Peyer's patch (tissue), 4 donors: ENCODE measurements around the gene TYMP. TPM values are rescaled to one million over a fixed set of nuclear protein-coding genes. Genes with fewer than 3 reads are reported as not detected.

Experiments used
- DNase-seq, 3 donors: peaks; one replicate each; pipeline ENCODE4 v3.0.0-alpha.2; 2017 to 2019
- H3K27ac ChIP-seq, 4 donors: fragments of 200-600 bp; sonication (generic); one replicate each; pipeline ENCODE4 v1.5.1; 2016 to 2019
- H3K27me3 ChIP-seq, 2 donors: fragments of 200-600 bp; sonication (generic); one replicate each; pipeline ENCODE4 v1.5.1; 2019
- H3K36me3 ChIP-seq, 3 donors: fragments of 200-600 bp; sonication (generic); one replicate each; pipeline ENCODE4 v1.5.1; 2016 to 2019
- H3K4me1 ChIP-seq, 4 donors: fragments of 200-600 bp; sonication (generic); one replicate each; pipeline ENCODE4 v1.5.1; 2016 to 2019
- H3K4me3 ChIP-seq, 4 donors: fragments of 200-600 bp; sonication (generic); 1 replicate in 3 of 4; 2 replicates in 1 of 4; pipeline ENCODE4 v1.5.1; 2016 to 2019; ENCODE audit warnings: mild to moderate bottlenecking in 1 of 4
- H3K9me3 ChIP-seq, 4 donors: fragments of 200-600 bp; sonication (generic); one replicate each; pipeline ENCODE4 v1.5.1; 2016 to 2019; ENCODE audit warnings: mild to moderate bottlenecking in 1 of 4
- POLR2A ChIP-seq, 2 donors: fragments of 450-650 bp; IDR thresholded peaks; one replicate each; pipeline ENCODE4 v1.5.1; 2017; ENCODE audit warnings: antibody characterized with exemption in 2 of 2, mild to moderate bottlenecking in 2 of 2, moderate library complexity in 2 of 2
- total RNA-seq, 4 donors: library from RNA; depleted of rRNA; stranded (reverse); fragments of >200 nt; gene quantifications; one replicate each; pipeline ENCODE4 v1.1.0, GENCODE V29; 2016
- TF ChIP-seq, protein P1 (sequence below), 6 experiments: fragments of 450-650 bp in 4 of 6; fragments of 200-600 bp in 2 of 6; sonication (generic) in 1 of 6; IDR thresholded peaks; one replicate each; pipeline ENCODE4 v1.5.1; 2017 to 2019; ENCODE audit warnings: antibody characterized with exemption in 6 of 6, mild to moderate bottlenecking in 3 of 6, moderate library complexity in 1 of 6

Gene TYMP
- total RNA-seq, 4 donors from 2014 or later = 53.5 to 93.9 (median 88.3) TPM

- Histone ChIP-seq H3K9me3 (no peaks in the 10 kb centered on the region), H3K4me1 (peaks cover 0 to 29% (median 7%) of the 10 kb centered on the region in 4 donors), H3K4me3 (no peak overlapping the region), H3K27ac (peak overlapping the region; percentile 97 to 100 (median 98)), H3K27me3 (no peaks in the 10 kb centered on the region), H3K36me3 (no peaks in the 10 kb centered on the region)
- TF ChIP-seq, protein P1, sequence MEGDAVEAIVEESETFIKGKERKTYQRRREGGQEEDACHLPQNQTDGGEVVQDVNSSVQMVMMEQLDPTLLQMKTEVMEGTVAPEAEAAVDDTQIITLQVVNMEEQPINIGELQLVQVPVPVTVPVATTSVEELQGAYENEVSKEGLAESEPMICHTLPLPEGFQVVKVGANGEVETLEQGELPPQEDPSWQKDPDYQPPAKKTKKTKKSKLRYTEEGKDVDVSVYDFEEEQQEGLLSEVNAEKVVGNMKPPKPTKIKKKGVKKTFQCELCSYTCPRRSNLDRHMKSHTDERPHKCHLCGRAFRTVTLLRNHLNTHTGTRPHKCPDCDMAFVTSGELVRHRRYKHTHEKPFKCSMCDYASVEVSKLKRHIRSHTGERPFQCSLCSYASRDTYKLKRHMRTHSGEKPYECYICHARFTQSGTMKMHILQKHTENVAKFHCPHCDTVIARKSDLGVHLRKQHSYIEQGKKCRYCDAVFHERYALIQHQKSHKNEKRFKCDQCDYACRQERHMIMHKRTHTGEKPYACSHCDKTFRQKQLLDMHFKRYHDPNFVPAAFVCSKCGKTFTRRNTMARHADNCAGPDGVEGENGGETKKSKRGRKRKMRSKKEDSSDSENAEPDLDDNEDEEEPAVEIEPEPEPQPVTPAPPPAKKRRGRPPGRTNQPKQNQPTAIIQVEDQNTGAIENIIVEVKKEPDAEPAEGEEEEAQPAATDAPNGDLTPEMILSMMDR (IDR thresholded peaks at IDR 0.05) = no peak
- no peak for TF ChIP-seq POLR2A (IDR thresholded peaks at IDR 0.05)
- no peak for DNase-seq
Observed at GRCh38 chr22:50532824-50533796, 3.3 kb upstream of the TYMP start.

DNA sequence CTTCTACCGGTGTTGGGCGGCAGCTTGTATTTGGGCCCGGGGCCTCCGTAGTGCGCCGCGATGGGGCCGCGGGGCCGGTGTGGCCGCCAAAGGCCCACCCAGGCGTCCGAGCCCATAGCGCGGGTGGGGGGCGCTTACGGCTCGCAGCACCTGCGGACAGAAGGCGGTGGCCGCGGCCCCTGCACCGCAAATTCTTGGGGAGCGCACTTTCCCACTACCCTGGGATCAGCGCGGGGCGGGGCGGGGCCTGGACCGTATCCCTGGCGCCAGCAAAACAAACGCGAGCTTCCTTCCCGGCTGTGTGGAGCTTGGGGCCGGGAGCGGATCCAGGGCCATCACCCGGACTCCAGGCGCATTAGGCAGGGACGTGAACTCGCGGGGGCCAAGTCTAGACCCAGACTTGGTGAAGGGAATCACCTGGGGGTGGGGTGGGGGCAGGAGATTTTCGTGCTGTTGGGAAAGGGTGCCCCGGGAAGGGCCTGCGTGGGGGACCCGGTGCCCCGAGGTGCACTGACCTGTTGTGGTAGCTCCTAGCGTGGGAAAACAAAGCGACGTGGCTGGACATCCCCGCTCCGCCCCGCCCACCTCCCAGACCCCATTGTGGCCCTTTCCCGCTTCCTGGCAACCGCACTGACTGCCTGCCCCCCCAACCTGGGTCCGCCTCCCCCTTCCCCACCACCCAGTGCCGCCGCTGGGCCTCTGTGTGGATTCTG is 2.3 kb upstream of the TYMP start:
- peak; percentile 54 to 88 (median 87) for DNase-seq
- no peaks in the 10 kb centered on the region for H3K9me3 ChIP-seq
- H3K36me3 ChIP-seq = no peaks in the 10 kb centered on the region
- H3K27ac ChIP-seq = peak overlapping the region; percentile 97 to 100 (median 98)
- H3K4me3 ChIP-seq = peak overlapping the region; percentile 60 to 76 (median 68)
- peaks cover 0 to 36% (median 10%) of the 10 kb centered on the region in 4 donors for H3K4me1 ChIP-seq
- H3K27me3 ChIP-seq = no peaks in the 10 kb centered on the region
- TF ChIP-seq, protein P1 (IDR thresholded peaks at IDR 0.05) = no peak
- TF ChIP-seq POLR2A (IDR thresholded peaks at IDR 0.05) = peak; percentile 10 to 17

- Histone ChIP-seq H3K27me3 (no peaks in the 10 kb centered on the region), H3K36me3 (no peaks in the 10 kb centered on the region), H3K9me3 (no peaks in the 10 kb centered on the region), H3K27ac (peak overlapping the region; percentile 97 to 100 (median 98)), H3K4me1 (peaks cover 0 to 42% (median 15%) of the 10 kb centered on the region in 4 donors), H3K4me3 (peak overlapping the region; percentile 60 to 76 (median 68))
- DNase-seq = peak; percentile 79 to 89 (median 81)
- TF ChIP-seq, protein P1 (IDR thresholded peaks at IDR 0.05) = no peak
- TF ChIP-seq POLR2A (IDR thresholded peaks at IDR 0.05) = no peak
Observed at GRCh38 chr22:50531546-50531961, 1.7 kb upstream of the TYMP start.

GRCh38 chr22:50530877-50531545 is 1.2 kb upstream of the TYMP start:
- peak; percentile 80 to 90 for TF ChIP-seq POLR2A (IDR thresholded peaks at IDR 0.05)
- TF ChIP-seq, protein P1 (IDR thresholded peaks at IDR 0.05) = no peak
- DNase-seq = peak; percentile 91 to 96 (median 92)
- Histone ChIP-seq H3K9me3 (no peaks in the 10 kb centered on the region), H3K4me3 (peak overlapping the region; percentile 60 to 76 (median 68)), H3K27ac (peak overlapping the region; percentile 97 to 100 (median 98)), H3K4me1 (peaks cover 0 to 46% (median 17%) of the 10 kb centered on the region in 4 donors), H3K36me3 (no peaks in the 10 kb centered on the region), H3K27me3 (no peaks in the 10 kb centered on the region)

DNA sequence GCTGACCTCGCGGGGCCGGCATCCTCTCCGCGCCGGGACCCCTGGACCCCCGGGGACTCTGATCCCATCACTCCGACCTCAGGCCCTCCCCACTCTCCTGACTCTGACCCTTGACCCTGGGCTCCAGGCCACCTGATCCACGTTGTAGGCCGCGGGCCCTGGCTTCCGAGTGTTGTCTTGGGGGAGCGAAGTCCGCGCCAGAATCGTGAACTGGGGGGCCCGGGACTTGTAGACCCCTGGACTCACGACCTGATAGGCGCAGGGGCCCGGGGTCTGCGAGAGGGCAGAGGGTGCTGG is 716 bp upstream of the TYMP start:
- peaks cover 0 to 46% (median 17%) of the 10 kb centered on the region in 4 donors for H3K4me1 ChIP-seq
- H3K9me3 ChIP-seq = no peaks in the 10 kb centered on the region
- peak overlapping the region; percentile 60 to 76 (median 68) for H3K4me3 ChIP-seq
- H3K27me3 ChIP-seq = no peaks in the 10 kb centered on the region
- H3K36me3 ChIP-seq = no peaks in the 10 kb centered on the region
- no peak for DNase-seq
- TF ChIP-seq, protein P1 (IDR thresholded peaks at IDR 0.05) = no peak
- TF ChIP-seq POLR2A (IDR thresholded peaks at IDR 0.05) = no peak
- H3K27ac ChIP-seq = peak overlapping the region; percentile 97 to 100 (median 98)
